Stimulated activated CD8-positive, alpha-beta memory T cell treated with anti-CD3 and anti-CD28 coated beads, Interleukin-7, amount 100 ng/mL, for 4 hours (primary cell): ENCODE measurements around the gene LYG2.
"Not testable (repeated sequence)": the region's sequence is repeated elsewhere in the genome, so short reads cannot be mapped to it uniquely, and the experiment has no call there.

Source experiments
- DNase-seq, 2 donors: peaks; one replicate each; pipeline ENCODE4 v3.0.0-alpha.2; 2020; ENCODE audit warnings: low read depth in 2 of 2

The LYG2 gene

DNA sequence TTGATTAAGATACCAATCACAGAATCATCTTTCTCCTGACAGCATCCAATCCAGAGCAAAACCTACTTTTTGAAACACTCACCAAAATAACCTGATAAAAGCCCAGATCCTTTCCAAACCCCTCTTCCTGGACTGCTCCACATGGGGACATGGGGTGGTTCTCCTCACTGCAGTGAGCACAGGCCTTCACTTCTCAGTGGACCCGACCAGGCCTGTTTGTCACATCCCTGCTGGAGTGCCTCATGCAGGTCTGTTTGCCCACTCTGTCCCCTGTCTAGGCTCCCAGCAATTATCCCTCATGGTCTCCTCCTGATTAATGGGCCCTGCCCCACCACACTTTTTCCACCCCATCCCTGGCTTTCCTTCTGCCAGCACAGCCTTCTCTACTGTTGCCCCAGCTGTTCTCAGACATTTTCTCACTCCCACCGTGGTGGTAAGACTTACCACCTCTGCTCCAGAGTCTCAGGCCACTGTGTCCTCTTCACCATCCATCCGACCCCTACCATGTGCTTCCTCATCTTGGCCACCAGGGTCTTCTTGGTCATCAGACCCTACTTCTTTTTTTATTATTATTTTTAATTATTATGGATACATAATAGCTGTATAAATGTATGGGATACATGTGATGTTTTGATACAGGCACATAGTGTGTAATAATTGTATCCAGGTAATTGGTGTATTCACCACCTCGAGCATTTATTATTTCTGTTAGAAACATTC is 53.3 kb downstream of the LYG2 start:
- no peak for DNase-seq

DNA sequence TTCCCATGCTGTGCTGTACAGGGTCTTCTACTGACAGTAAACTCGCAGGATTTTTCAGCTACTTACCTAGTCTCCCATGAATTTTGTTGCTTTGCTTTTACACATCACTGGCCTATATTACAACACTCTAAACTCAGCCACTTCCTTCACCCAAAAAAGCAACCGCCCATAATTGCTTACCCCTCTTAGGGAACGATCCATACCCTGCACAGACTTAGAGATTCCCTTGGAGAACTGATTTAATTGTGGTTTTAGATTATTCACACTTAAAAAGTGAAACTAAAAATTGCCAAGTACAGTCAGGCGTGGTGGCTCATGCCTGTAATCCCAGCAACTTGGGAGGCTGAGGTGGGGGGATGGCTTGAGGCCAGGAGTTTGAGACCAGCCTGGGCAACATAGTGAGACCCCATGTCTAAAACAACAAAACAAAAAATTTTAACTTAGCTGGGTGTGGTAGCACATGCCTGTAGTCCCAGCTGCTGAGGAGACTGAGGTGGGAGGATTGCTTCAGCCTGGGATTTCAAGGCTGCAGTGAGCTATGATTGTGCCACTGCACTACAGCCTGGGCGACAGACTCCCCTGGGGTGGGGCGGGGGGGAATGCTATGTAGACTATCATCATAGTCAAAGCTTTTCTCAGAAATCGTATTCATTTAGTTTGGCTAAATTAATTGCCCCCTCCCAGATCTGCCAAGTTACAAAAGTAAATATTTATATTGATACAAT is 55.2 kb downstream of the LYG2 start:
- DNase-seq = no peak

DNA sequence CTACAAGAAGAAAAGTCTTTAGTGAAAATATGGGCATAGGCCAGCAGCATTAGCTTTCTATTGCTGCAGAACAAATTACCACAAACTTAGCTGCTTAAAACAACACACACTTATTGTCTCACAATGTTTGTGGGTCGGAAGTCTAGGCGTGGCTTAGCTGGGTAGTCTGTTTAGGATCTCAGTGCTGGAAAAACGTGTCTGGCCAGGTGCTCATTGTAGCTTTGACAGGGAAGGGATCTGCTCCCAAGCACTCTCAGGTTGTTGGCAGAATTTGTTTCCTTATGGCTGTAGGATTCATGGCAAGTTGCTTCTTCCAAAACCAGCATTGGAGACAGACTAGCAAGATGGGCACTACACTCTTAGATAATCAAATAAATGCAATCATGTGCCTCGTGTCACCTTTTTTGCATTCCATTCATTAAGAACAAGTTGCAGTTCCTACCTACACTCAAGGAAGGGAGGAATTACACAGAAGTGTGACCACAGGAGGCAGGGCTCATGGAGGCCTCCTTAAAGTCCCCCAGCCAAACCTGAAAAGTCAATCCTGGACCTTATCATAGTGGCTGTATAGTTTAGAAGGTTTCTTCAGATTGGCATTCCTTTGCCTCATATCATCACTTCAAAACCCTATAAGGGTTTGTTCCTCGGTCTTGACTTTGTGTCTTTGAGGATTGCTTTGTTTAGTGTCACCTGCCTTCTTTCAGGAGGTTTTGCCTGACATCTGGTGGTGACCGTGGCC is 57.2 kb downstream of the LYG2 start:
- DNase-seq = no peak

DNA sequence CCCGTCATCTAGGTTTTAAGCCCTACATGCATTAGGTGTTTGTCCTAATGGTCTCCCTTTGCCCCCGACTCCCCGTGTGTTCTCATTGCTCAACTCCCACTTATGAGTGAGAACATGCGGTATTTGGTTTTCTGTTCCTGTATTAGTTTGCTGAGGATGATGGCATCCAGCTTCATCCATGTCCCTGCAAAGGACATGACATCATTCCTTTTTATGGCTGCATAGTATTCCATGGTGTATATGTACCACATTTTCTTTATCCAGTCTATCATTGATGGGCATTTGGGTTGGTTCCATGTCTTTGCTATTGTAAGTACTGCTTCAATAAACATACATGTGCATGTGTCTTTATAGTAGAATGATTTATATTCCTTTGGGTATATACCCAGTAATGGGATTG is 63.1 kb downstream of the LYG2 start:
- DNase-seq = not testable (repeated sequence)
